Mesodermal cell (in vitro differentiated cells): ENCODE results near the gene CACNB2.

ENCODE experiments used
- H3K27ac ChIP-seq: 2 replicates; pipeline ENCODE4 v1.7.0; 2013; ENCODE audit warnings: mild to moderate bottlenecking, low read depth, low read length, moderate library complexity; ENCODE audit not compliant: severe bottlenecking
- H3K36me3 ChIP-seq: 2 replicates; pipeline ENCODE4 v1.7.1; 2013; ENCODE audit warnings: mild to moderate bottlenecking, low read length, moderate library complexity; ENCODE audit not compliant: control insufficient read depth, insufficient read depth
- H3K4me1 ChIP-seq: one replicate; pipeline ENCODE4 v1.7.1; 2013; ENCODE audit warnings: mild to moderate bottlenecking, low read length; ENCODE audit not compliant: insufficient read depth, control insufficient read depth, poor library complexity, severe bottlenecking
- H3K4me3 ChIP-seq: 2 replicates; pipeline ENCODE4 v1.7.0; 2013; ENCODE audit warnings: low read length, control low read depth, mild to moderate bottlenecking; ENCODE audit not compliant: insufficient read depth, poor library complexity, severe bottlenecking; ENCODE audit errors: extremely low read depth
- H3K9me3 ChIP-seq: 2 replicates; pipeline ENCODE4 v1.7.1; 2013; ENCODE audit warnings: mild to moderate bottlenecking, low read length, moderate library complexity; ENCODE audit not compliant: control insufficient read depth
- WGBS, 2 experiments: methylation state at CpG; one replicate each; pipeline ENCODE4 v1.1.5; 2013; ENCODE audit warnings: missing lambda C conversion rate in 2 of 2; ENCODE audit not compliant: insufficient coverage in 2 of 2; 5-methylcytosine and 5-hydroxymethylcytosine counted together

Gene CACNB2

DNA sequence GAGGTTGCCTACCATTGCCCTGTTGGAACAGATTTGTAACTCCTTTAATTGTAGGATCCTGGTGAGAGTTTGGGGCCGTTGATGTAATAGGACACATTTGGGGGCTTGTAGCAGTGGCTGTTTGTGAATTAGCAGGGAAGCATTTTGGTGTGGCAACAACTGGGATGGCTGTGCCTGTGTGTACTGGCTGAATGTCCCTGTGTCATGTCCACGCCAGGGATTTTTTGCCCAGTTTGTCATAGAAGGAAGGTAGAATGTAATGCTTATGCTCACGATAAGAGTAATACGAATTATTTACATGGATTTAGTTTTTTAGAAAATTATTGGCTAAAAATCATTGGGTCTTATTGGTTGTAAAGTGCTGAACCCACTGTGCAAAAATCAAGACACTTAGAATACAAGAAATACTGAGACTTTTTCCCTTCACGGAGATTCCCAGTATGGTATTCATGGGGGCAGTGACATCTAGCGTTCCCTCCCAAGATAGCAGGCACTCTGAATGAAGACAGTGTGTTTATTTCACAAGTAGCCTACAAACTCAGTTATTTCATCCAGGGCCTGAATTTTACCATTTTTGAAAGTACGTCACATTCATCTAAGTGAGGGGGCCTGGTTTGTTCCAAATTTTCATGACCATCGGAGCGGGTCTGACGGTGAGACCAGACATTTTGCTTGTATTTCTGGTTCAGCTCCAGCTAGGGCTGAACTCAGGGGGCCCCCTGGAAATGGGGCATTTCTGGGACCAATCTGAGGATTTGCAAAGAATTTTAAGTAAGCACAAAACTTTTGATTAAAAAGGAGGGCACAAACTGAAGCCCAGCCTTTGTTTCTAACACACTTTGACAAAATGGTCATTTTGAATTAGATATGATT lies 74.7 kb downstream of the CACNB2 start:
- no peak overlapping the region for H3K4me3 ChIP-seq
- WGBS, 2 experiments = 42 to 46% methylated on average over 6 to 7 of the region's 10 CpGs

DNA sequence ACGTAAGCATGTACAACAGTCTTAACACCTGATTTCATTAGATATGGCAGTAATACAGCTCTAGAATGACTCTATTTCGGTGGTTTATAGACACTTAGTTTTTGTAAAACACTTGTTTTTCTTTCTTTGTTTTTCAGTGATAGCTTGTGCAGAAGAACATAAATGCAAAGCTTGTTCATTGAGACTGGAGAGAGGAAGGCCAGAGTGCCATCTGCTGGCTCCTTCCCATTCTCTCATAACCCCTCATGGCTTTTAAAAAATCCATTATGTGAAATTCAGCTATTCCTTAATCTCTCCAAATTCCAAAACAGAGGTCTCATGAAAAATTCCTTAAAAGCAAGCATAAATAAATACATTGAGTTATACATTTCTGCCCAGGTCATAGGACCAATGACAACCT lies 76.3 kb downstream of the CACNB2 start:
- H3K4me3 ChIP-seq = no peak overlapping the region
- no peaks in the 10 kb centered on the region for H3K9me3 ChIP-seq
- no peaks in the 10 kb centered on the region for H3K4me1 ChIP-seq
- no peaks in the 10 kb centered on the region for H3K36me3 ChIP-seq
- no peak overlapping the region for H3K27ac ChIP-seq
- WGBS, 2 experiments = no CpG with 5 or more reads among the region's 2 CpGs

More for the DNA sequence above, 74.7 kb downstream of the CACNB2 start:
- no peaks in the 10 kb centered on the region for H3K36me3 ChIP-seq
- H3K27ac ChIP-seq = no peak overlapping the region
- no peaks in the 10 kb centered on the region for H3K4me1 ChIP-seq
- no peaks in the 10 kb centered on the region for H3K9me3 ChIP-seq

DNA sequence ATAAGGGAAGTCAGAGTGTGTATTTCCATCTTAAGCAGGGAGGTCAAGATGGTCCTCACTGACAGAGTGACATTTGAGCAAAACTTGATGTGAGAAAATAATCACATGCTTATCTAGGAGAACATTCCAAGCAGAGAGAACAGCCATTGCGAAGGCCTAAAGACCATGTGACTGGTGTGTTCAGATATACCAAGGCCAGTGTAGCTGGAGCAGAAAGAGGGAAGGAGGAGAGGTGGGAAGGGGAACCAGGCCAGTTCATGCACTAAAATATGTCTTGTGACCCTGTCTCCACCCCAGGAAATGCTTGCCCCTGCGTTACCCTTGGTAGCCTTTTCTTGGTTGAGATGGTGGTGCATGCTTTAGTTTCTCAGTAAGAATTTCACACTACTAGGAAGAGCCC lies 77.4 kb downstream of the CACNB2 start:
- H3K4me3 ChIP-seq = no peak overlapping the region
- H3K4me1 ChIP-seq = no peaks in the 10 kb centered on the region
- no peaks in the 10 kb centered on the region for H3K36me3 ChIP-seq
- no peaks in the 10 kb centered on the region for H3K9me3 ChIP-seq
- WGBS, 2 experiments = 87 to 100% methylated on average over 1 of the region's 2 CpGs
- no peak overlapping the region for H3K27ac ChIP-seq

DNA sequence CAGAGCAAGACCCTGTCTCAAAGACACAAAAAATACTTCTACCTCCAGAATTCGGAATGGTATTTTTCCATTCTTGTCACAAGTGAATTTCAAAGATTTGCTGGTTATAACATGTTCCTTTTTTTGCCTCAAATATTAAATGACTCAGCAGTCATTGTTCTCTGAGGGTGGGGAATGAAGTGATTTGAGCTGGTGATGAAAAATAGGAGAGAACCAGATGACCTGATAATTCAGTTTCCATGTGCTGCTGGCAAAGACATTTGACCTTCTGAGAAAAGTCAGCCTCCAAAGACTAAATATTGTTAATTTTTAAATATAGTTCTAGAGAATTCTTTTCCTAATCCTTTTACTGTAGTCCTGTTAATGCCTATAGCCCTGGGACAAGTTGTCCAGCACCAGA lies 78.9 kb downstream of the CACNB2 start:
- no peaks in the 10 kb centered on the region for H3K4me1 ChIP-seq
- H3K4me3 ChIP-seq = no peak overlapping the region
- H3K9me3 ChIP-seq = no peaks in the 10 kb centered on the region
- no peak overlapping the region for H3K27ac ChIP-seq
- H3K36me3 ChIP-seq = no peaks in the 10 kb centered on the region
- 100% methylated on average over 1 of the region's 1 CpG; no CpG with 5 or more reads in 1 of the 2 experiments for WGBS, 2 experiments

DNA sequence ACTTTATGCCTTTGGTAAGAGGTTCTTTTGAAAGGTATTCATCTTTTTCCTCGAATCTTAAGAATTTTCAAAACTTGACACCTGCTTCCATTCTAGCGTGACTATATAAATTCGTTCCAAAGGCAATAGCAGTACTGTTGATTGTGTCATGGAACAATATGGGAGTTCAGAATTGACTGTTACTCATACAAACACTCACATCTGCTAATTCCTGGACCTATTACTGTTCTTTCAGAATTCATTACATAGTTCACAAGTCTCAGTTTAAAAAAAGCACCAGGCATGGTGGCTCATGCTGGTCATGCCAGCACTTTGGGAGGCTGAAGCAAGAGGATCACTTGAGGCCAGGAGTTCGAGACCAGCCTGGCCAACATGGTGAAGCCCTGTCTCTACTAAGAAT lies 80.9 kb downstream of the CACNB2 start:
- Histone ChIP-seq H3K36me3 (no peaks in the 10 kb centered on the region), H3K4me1 (no peaks in the 10 kb centered on the region), H3K27ac (no peak overlapping the region), H3K9me3 (no peaks in the 10 kb centered on the region), H3K4me3 (no peak overlapping the region)
- WGBS, 2 experiments = 67 to 100% methylated on average over 1 of the region's 4 CpGs

GRCh38 chr10:18221882-18222281 lies 81.7 kb downstream of the CACNB2 start:
- H3K4me3 ChIP-seq = no peak overlapping the region
- no peaks in the 10 kb centered on the region for H3K4me1 ChIP-seq
- 50 to 80% methylated on average over 1 of the region's 4 CpGs for WGBS, 2 experiments
- no peaks in the 10 kb centered on the region for H3K9me3 ChIP-seq
- no peaks in the 10 kb centered on the region for H3K36me3 ChIP-seq
- no peak overlapping the region for H3K27ac ChIP-seq

GRCh38 chr10:18222866-18223265 lies 82.6 kb downstream of the CACNB2 start:
- Histone ChIP-seq H3K9me3 (no peaks in the 10 kb centered on the region), H3K4me1 (no peaks in the 10 kb centered on the region), H3K27ac (no peak overlapping the region), H3K36me3 (no peaks in the 10 kb centered on the region), H3K4me3 (no peak overlapping the region)
- 76 to 80% methylated on average over 1 to 3 of the region's 3 CpGs for WGBS, 2 experiments

DNA sequence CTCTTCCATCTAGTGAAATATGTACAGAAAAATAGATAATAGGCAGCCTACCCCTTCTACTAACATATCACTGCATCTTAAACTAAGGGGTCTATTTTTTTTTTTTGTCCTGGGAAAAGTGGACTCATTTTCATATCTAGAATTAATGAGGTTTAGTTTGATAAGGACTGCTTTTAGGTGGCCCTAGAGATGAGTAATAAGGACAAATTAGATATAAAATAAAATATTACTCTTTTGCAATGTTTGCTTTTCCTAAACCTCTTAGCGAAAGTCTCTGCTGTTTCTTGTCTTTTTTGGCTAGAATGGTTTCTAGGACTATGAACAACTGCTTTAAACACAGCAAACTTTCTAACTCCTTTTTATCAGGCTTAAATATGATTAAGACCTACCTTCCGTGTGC lies 83.7 kb downstream of the CACNB2 start:
- Histone ChIP-seq H3K36me3 (no peaks in the 10 kb centered on the region), H3K27ac (no peak overlapping the region), H3K4me3 (no peak overlapping the region), H3K4me1 (no peaks in the 10 kb centered on the region), H3K9me3 (no peaks in the 10 kb centered on the region)
- 76% methylated on average over 2 of the region's 2 CpGs; no CpG with 5 or more reads in 1 of the 2 experiments for WGBS, 2 experiments

DNA sequence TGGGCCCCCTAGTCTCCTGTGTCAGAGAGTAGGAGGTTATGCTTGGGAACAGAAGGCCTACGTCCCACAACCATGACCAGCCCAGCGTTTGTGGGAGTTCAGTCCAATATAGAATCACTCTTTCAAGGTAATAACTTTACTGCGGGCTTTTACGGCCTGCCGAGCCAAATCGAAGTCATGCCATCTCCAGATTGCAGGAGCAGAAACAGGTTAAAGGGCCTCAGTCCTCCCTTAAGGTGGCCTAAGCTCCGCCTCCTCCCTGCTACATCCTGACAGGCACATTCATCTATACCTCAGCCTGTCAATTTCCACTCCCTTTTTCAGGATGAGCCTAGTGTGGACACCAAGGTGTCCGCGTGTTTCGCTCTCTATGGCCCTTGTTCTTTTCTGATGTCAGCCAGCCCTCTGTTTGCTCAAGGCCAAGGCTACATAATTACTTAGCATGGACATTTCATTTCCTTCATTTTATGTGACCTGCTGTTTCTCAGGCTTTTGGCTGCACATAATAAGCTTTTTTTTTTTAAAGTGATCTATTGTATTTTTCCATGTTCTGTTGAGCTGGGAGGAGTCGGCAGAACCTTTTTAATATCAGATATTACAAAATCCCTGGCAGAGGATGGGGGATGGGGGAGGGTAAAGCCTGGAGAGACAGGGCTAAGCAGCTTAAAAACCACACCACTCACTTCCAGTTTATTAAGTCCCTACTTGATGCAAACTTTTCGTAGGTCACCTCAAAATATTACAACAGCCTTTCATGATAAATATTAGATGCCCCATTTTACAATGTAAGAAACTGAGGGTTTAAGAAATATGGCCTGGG lies 84.6 kb downstream of the CACNB2 start:
- H3K9me3 ChIP-seq = no peaks in the 10 kb centered on the region

GRCh38 chr10:18226336-18226735 lies 86.1 kb downstream of the CACNB2 start:
- no peak overlapping the region for H3K27ac ChIP-seq
- H3K4me3 ChIP-seq = no peak overlapping the region
- no peaks in the 10 kb centered on the region for H3K4me1 ChIP-seq
- 80% methylated on average over 1 of the region's 5 CpGs; no CpG with 5 or more reads in 1 of the 2 experiments for WGBS, 2 experiments
- no peaks in the 10 kb centered on the region for H3K9me3 ChIP-seq
- no peaks in the 10 kb centered on the region for H3K36me3 ChIP-seq

More for the DNA sequence above, 84.6 kb downstream of the CACNB2 start:
- Histone ChIP-seq H3K36me3 (no peaks in the 10 kb centered on the region), H3K4me3 (no peak overlapping the region), H3K27ac (no peak overlapping the region), H3K4me1 (no peaks in the 10 kb centered on the region)
- 85% methylated on average over 10 of the region's 12 CpGs for WGBS, 2 experiments
